ENCODE measurements around the gene SCPEP1. TPM values are rescaled to one million over a fixed set of nuclear protein-coding genes. Genes with fewer than 3 reads are reported as not detected.

SCPEP1 gene
- total RNA-seq, 4 donors from 2014 or later = 84.5 to 104 (median 94.1) TPM

DNA sequence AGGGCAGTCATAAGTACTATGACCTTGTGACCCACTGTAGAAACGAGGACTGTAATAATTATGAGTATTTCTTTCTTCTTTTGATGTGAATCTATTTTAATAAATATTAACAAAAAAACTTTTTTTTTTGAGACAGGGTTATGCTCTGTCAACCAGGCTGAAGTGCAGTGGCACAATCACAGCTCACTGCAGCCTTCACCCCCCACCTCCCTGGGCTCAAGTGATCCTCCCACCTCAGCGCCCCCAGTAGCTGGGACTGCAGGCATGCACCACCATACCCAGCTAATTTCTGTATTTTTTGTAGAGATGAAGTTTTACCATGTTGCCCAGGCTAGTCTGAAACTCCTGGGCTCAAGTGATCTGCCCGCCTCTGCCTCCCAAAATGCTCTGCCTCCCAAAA lies 32.6 kb downstream of the SCPEP1 start:
- Histone ChIP-seq H3K27me3 (no peaks in the 10 kb centered on the region), H3K9me3 (no peaks in the 10 kb centered on the region), H3K4me3 (no peak overlapping the region), H3K4me1 (peaks cover 0 to 19% (median 0%) of the 10 kb centered on the region in 3 donors), H3K36me3 (peaks cover 0 to 20% of the 10 kb centered on the region in 2 donors), H3K27ac (no peak overlapping the region)
- TF ChIP-seq EP300 (IDR thresholded peaks at IDR 0.05) = no peak
- TF ChIP-seq, protein P1, sequence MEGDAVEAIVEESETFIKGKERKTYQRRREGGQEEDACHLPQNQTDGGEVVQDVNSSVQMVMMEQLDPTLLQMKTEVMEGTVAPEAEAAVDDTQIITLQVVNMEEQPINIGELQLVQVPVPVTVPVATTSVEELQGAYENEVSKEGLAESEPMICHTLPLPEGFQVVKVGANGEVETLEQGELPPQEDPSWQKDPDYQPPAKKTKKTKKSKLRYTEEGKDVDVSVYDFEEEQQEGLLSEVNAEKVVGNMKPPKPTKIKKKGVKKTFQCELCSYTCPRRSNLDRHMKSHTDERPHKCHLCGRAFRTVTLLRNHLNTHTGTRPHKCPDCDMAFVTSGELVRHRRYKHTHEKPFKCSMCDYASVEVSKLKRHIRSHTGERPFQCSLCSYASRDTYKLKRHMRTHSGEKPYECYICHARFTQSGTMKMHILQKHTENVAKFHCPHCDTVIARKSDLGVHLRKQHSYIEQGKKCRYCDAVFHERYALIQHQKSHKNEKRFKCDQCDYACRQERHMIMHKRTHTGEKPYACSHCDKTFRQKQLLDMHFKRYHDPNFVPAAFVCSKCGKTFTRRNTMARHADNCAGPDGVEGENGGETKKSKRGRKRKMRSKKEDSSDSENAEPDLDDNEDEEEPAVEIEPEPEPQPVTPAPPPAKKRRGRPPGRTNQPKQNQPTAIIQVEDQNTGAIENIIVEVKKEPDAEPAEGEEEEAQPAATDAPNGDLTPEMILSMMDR (IDR thresholded peaks at IDR 0.05) = no peak
- TF ChIP-seq POLR2A (IDR thresholded peaks at IDR 0.05) = no peak
- no peak for TF ChIP-seq POLR2AphosphoS5 (IDR thresholded peaks at IDR 0.05)
- WGBS, 2 donors (ENCODE audit: low coverage in 1 of 2) = 65 to 76% methylated on average over 3 of the region's 3 CpGs
- ATAC-seq = no peak

DNA sequence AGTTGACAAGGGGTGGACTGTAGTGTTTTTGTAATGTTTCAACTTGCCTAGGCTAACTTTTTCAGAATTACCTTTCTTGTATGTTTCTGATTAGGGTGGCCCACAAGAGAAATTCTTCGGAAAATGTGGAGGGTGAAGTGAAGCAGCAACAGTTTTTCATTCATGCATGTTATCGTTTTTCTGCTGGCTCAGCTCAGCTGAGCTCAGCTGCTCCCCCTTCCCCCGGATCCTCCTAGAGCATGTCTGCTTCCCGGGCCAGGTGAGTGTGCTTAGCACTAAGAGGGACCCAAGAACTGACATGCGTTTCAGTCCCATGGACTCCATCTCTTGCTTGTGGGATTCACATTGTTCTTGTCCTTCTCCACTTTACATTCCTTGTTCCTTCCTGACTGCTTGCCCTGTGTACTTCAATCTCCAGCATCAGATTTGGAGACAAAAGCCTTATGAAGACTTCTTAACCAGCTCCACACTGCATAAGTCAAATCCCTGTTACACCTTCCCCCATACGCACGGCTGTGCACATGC lies 33.6 kb downstream of the SCPEP1 start:
- no peak for ATAC-seq
- H3K9me3 ChIP-seq = no peaks in the 10 kb centered on the region
- H3K4me3 ChIP-seq = no peak overlapping the region
- 66 to 84% methylated on average over 4 to 7 of the region's 7 CpGs for WGBS, 2 donors (ENCODE audit: low coverage in 1 of 2)
- peaks cover 0 to 27% (median 0%) of the 10 kb centered on the region in 3 donors for H3K4me1 ChIP-seq
- no peaks in the 10 kb centered on the region for H3K27me3 ChIP-seq
- H3K27ac ChIP-seq = no peak overlapping the region
- H3K36me3 ChIP-seq = peaks cover 0 to 9% of the 10 kb centered on the region in 2 donors
- TF ChIP-seq POLR2AphosphoS5 (IDR thresholded peaks at IDR 0.05) (no peak), EP300 (IDR thresholded peaks at IDR 0.05) (no peak), POLR2A (IDR thresholded peaks at IDR 0.05) (no peak)
- TF ChIP-seq, protein P1 (IDR thresholded peaks at IDR 0.05) = no peak

DNA sequence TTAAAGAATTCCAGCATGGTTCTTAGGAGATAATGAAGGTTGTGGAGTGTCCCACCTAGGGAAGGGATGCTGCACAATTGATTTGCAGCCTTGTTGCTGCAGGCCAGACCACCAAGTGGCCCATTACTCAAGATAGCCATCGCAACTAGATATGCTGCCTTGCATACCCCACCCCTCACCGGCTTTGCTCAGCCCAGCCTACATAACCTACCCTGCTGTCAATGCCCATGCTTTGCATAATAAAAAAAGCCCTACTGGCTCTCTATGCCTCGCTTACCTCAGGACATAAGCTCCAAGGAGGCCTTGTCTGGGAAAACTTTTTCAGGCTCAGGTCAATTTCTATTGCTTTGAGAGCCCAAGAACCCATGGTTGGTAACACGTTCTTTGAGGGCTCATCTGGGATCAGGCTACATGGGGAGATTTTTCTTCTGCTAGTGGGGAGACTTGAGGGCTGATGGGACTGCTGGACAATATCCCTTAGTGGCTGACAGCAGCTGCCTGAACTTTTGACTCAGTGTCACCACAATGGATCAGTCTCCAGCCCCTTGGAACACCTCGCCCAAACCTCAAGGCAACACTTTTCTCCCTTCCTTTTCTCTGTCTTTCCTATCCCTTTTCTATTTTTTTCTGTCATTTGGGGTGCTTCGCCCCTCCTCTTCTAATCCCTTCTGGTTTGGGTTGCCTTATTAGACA lies 38.3 kb downstream of the SCPEP1 start:
- no peaks in the 10 kb centered on the region for H3K36me3 ChIP-seq
- peak overlapping the region in 3 of 4 donors; percentile 71 to 76 (median 76) for H3K27ac ChIP-seq
- TF ChIP-seq EP300 (IDR thresholded peaks at IDR 0.05) = no peak
- TF ChIP-seq, protein P1 (IDR thresholded peaks at IDR 0.05) = no peak
- TF ChIP-seq POLR2AphosphoS5 (IDR thresholded peaks at IDR 0.05) = no peak
- no peak for TF ChIP-seq POLR2A (IDR thresholded peaks at IDR 0.05)
- H3K4me1 ChIP-seq = peaks cover 0 to 44% (median under 1%) of the 10 kb centered on the region in 3 donors
- WGBS, 2 donors (ENCODE audit: low coverage in 1 of 2) = 92 to 93% methylated on average over 3 to 5 of the region's 6 CpGs
- no peaks in the 10 kb centered on the region for H3K9me3 ChIP-seq
- no peak overlapping the region for H3K4me3 ChIP-seq
- no peaks in the 10 kb centered on the region for H3K27me3 ChIP-seq
- no peak for ATAC-seq

DNA sequence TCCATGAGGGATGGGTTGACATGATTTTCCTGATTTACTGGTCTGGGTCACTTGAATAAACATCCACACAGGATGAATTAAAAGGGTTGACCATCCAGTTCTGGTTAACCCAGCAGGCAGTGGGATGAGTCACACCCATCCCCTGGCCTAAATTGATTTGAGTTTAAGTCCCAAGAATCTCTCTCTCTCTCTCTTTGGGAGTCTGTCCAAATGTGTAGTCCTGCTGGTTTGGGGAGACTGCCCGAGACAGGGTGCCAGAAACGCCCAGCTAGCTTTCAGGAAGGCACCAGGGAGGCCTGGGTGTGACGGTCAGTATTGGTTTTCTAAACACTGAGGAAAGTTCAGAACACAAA lies 38.8 kb downstream of the SCPEP1 start:
- Histone ChIP-seq H3K27ac (peak overlapping the region in 3 of 4 donors; percentile 71 to 76 (median 76)), H3K27me3 (no peaks in the 10 kb centered on the region), H3K9me3 (no peaks in the 10 kb centered on the region), H3K36me3 (no peaks in the 10 kb centered on the region), H3K4me1 (peaks cover 0 to 45% (median 6%) of the 10 kb centered on the region in 3 donors), H3K4me3 (no peak overlapping the region)
- 7 to 43% methylated on average over 3 of the region's 3 CpGs for WGBS, 2 donors (ENCODE audit: low coverage in 1 of 2)
- TF ChIP-seq POLR2A (IDR thresholded peaks at IDR 0.05) = no peak
- peak; percentile 90 for TF ChIP-seq POLR2AphosphoS5 (IDR thresholded peaks at IDR 0.05)
- TF ChIP-seq, protein P1 (IDR thresholded peaks at IDR 0.05) = no peak
- peak; percentile 42 for ATAC-seq

DNA sequence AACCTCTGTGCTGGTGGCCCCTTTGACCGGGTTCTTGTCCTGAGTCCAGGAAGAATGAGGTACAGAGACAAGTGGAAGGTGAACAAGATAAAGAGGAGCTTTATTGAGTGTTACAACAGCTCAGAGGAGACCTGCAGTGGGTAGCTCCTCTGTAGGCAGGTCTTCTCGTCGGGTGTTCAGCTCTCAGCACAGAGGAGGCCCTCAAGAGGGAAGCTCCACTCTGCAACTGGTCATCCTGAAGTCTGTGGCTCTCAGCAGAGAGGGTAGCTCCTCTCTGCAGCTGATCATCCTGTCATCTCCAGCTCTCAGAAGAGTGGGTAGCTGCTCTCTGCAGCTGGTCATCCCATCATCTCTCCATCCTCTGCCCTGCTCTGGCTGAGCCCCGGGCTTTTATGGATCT lies 39.7 kb downstream of the SCPEP1 start:
- Histone ChIP-seq H3K9me3 (no peaks in the 10 kb centered on the region), H3K27ac (peak overlapping the region in 3 of 4 donors; percentile 71 to 76 (median 76)), H3K4me3 (no peak overlapping the region), H3K4me1 (peaks cover 0 to 54% (median 13%) of the 10 kb centered on the region in 3 donors), H3K27me3 (no peaks in the 10 kb centered on the region), H3K36me3 (no peaks in the 10 kb centered on the region)
- 72% methylated on average over 2 of the region's 4 CpGs; no CpG with 5 or more reads in 1 of the 2 donors for WGBS, 2 donors (ENCODE audit: low coverage in 1 of 2)
- TF ChIP-seq, protein P1 (IDR thresholded peaks at IDR 0.05) = no peak
- TF ChIP-seq POLR2A (IDR thresholded peaks at IDR 0.05) = no peak
- no peak for TF ChIP-seq EP300 (IDR thresholded peaks at IDR 0.05)
- no peak for TF ChIP-seq POLR2AphosphoS5 (IDR thresholded peaks at IDR 0.05)
- no peak for ATAC-seq
